G401.6 (cell line): ENCODE results near the gene C4orf17.

Source experiments
- FAIRE-seq: peaks from 2 replicates; lab custom pipeline; 2012; peaks lifted over from hg19 to GRCh38; lab: Jason Lieb, UNC

Gene C4orf17

DNA sequence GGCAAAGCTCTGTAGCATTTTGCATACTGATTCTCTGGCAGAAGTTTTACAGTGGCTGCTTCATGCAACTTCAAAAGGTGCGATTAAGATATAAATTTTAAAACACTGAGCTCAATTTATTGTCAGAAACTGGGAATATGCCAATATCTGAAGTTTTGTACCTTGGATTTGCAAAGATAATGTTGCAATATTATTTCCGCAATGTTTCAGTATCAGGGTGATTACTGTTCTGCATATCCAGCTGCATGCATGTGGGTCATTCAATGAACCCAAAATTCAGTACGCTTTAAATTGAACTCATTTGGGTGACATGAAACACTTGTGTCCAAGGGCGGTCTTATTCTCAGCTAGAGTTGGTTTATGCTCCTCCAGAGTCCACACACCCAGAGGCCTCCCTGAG is 26.9 kb downstream of the C4orf17 start:
- no peak for FAIRE-seq

DNA sequence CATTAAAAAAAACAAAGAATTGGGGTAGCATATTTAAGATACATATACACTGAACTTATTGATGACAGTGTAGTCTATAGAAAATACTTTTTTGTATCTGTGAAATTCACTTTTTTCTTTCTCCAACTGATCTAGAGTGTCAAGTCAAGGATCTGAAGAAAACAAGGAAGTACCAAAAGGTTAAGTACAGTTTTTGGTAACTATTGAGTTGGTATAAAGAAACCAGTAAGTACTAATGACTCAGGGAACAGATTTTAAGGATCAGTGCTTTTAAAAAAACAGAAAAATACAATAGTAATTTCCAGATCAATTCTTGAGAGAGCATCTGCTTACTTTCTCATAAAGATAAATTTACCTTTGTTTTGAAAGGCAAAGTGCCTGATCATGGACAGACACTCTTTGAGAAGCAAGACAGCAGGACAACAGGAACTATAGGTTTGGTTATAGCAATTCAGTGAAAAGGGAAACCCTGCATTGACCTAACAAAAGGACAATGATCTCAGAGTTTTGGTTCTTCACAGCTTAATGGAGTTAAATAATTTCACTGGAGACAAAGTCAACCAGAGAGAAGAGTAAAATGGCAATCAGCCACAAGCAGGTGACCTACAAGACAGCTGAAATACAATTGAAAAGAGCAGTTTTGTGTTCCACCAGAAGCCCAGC is 29.6 kb downstream of the C4orf17 start:
- no peak for FAIRE-seq

DNA sequence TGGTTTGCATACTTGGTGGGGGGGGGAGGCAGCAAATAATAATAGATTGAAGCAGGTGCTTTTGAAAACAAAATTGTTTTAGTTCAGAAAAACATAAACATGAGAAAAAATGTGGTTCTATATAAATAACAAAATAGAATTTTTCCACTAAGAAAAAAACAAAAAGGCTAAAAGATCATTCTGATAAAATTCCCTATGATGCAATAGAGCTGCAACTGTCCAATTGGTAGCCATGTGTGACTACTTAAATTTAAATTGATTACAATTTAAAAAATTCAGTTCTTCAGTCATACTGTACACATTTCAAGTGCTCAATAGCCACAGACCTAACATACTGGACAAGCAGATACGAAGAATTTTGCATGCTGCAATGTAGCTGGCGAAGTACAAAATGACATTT is 42.1 kb downstream of the C4orf17 start:
- FAIRE-seq: no peak

DNA sequence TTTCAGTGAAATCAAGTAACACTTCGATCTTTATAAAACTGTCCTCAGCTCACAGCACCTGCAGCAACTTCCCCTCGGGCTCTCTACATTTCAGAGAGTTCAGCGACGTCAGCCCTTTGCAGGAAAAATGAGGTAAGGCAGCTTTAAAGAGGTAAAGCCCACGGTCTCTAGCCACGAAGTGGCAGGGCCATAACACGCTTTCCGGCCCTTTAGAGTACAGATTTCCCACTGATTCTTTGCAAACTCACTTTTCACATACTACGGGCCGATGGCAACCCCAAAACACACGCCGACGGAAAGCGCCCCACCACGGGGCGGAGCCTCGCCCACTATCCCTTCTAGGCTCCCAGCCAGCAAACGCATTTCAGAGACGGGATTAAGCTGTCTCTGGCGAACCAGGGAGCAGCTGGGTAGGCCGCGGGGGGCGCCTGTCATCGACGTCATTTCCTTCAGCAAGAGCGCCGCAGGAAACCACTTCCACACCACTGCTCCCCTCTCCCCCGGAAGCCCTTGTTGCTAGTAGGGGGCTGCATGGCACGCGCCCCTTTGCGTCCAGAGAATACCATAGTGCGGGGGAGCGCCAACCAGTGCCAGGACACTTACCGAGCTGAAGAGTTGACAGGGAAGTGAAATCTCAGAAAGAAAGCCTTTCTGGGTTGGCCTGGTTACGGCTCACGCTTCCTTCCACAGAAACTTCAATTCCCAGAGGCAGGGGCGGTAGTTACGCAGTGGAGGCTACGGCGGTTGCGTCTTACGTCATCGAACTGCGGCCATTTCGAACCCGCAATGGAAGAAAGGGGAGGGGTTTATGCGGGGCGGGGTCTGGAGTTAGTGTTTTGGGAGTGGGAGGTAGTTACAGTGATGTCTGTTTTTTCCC is 52.7 kb downstream of the C4orf17 start, which contains the start of gene TRMT10A:
Gene TRMT10A (minus strand): TSS at position 730 of the 877 bp plus-strand sequence. CDS start 4,701 bp downstream, outside the sequence.
- peak; percentile 98 for FAIRE-seq

DNA sequence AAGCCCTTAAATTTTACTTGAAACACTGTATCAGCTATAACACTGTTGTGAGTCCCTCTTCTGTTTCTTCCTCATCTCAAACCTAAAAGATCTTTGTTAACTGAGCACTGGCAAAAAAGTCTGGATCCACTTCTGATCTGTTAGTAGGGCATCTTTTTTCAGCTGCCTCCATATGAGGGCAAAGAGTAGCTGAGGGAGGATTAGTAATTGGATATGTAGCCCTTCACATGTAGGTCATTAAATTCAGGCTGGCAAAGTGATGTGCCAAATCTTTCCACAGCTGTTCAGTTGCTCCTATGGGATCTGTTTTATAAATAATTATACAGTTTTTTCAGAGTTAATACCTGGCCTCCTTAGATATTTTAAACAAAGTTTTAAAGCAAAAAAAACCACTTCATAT is 54.1 kb downstream of the C4orf17 start:
- no peak for FAIRE-seq

DNA sequence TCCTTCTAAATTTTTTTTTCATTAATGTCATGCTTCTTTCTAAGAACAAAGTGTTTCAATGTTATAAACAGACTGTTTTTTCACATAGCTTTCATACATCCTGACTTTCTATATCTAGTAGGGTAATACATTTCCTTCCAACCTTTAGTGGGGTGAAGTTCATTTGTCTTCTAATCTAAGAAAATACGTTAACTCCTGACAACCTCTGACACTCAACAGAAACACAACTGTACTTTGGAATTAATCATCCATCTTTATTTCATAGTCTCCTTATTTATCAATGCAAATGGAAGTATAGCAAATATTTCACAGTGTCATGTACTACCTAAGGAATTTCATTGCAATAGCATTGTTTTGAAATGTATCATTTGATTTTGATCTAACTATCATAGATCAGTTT is 61.1 kb downstream of the C4orf17 start:
- no peak for FAIRE-seq

DNA sequence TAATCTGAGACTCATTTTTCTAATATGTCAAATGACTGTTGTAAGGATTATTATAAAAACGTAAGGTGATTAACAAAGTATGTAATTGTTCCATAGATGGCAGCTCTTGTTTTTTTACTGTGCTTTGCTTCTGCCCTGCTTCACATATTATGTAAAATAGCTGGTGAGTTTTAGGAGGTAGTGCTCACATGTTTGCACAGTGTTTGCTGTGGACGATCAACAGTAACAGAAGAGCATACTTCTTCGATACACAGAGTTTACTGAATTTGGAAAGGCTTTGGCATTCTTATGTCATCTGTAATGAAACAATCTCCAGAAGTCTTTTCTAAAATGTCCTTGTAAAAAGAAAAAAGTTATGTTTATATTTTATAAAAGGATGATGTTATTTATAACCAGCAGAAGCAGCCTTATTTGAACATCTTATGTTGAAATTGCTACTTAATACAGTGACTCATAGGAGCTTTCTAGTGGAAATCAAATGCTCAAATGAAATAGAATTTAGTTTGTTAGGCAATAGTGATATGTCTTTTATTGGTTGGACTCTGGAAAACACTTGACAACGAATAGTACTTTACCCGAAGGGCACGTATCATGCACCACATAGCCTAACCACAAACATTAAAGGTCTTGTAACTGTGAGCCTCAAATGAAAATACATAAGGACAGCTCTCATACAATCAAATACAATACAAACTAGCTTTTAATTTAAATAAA is 61.9 kb downstream of the C4orf17 start:
- FAIRE-seq: no peak

DNA sequence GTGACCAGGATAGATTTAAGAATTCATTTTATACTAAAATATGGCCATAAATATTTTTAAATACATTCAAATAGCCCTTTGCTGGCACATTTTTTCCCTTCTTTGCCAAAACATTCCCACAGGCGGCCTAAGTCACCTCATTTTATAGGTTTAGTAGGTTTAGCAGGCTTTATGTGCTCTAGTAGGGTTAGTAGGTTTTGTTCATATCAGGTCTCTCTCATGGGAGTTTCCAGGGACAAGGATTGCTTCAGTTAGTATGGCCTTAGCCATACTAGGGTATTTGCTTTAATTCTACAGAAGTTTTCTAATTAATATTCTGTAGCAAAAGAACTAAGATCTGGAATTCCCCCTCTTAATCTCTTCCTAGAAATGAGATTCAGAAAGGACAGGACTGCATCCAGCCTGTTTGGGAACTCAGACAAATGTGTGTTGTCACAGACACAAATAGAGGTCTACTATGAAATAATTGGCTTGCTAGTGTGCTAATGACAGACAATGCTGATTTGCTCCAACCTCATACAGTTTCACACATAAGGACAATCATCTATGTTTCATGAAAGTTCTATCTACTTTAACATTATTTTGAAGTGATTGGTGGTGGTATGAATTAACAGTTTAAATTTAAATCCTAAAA is 63.0 kb downstream of the C4orf17 start:
- FAIRE-seq: no peak

DNA sequence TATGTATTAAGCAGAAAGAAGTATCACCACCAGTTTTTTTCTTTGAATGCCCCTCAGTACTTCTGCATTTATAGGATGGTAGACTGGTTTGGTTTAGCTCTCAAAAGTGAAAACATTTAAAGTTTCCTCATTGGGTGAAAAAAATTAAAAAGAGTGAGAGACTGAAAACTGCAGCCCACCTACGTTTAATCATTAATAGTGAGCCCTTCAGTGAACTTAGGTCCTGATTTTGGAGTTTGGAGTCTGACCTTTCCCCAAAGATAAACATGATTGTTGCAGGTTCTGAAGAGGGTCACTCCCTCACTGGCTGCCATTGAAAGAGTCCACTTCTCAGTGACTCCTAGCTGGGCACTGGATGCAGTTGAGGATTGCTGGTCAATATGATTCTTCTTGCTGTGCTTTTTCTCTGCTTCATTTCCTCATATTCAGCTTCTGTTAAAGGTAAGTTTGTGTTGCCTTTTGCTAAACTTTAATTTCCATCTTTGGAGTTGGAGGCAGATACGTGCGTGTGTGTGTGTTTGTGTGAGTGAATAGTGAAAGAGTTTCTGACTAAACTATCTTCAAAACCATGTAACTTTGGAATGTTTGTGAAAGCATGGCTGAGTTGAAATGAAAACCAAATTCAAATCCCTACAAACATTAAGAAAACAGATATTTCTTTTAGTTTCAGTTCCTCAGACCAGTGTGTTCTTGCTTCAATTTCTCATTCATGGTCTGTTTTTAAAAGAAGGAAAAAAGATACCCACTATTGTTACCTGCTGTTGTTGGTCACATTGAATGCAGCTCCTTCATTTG is 63.9 kb downstream of the C4orf17 start, which contains the start of gene MTTP:
Gene MTTP (plus strand): TSS at position 295 of the 795 bp plus-strand sequence. CDS start 86 bp downstream, at position 381.
- FAIRE-seq: no peak

DNA sequence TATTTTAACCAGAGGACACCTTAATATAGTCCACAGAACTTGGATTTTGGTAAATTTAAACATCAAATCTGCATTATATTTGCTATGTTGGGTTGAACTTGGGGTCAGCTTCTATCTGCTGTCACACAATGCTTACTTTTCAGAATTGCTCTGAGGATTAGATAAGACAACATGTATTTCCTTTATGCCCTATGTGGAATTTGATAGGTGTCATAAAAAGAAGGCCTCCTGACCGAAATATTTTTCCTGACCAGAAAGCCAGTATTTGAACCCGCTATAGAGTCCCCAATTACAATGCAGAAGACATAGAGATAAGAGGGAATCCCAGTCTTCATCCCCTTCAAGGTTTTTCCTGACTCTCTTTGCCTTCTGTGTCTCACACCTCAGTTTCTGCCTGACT is 67.9 kb downstream of the C4orf17 start:
- no peak for FAIRE-seq

DNA sequence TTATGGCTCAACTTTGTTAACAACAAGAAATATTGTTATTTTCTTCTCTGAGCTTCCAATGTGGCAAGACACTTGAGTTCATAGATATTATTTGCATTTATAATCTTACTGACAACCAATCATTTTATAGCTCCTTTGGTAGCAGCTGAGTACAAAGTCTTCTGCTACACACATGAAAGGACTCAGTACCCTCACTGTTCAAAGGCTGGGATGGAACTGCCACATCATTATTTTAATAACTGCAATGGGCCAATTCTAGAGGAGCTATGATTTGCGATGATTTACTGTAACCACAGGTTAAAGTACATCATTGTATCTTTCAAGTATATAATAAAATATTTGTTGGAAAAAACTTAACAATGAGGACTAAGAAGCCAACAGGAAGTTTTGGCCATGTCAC is 74.7 kb downstream of the C4orf17 start:
- no peak for FAIRE-seq

DNA sequence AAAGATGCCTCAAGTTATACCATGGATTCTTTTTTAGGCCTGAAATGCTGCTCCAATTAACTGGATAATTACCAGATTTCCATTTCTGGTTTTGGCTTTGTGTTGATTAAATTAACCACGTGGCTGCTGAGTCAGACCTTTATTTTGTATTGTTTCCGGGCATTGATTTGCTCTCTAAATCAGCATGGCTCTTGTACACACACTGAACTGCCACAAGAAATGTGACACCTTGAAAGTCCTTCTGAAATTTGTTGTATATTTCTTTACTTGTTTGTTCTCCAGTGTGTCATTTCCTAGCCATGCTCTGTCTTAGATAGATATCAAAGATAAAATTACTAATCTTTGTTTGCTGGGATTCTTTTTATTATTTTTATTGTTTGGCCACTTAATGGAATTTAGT is 75.5 kb downstream of the C4orf17 start:
- no peak for FAIRE-seq

DNA sequence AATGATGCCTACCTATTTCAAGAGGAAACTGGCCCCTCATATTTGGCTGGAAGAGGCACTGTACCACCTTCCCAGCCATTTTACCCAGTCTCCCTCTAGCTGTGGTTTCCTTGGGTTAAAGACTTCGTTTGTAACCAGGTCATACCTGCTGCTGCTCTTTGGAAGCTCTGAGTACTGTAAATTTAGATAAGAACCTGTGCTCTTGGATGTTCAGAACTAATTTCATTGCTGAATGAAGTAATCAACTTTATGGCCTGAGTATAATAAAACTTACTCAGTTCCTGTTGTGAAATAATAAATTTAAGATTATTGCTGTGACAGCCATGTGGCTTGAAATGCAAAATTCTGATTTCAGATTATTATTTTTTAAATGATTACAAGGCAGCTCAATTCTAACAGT is 76.0 kb downstream of the C4orf17 start:
- FAIRE-seq: no peak

DNA sequence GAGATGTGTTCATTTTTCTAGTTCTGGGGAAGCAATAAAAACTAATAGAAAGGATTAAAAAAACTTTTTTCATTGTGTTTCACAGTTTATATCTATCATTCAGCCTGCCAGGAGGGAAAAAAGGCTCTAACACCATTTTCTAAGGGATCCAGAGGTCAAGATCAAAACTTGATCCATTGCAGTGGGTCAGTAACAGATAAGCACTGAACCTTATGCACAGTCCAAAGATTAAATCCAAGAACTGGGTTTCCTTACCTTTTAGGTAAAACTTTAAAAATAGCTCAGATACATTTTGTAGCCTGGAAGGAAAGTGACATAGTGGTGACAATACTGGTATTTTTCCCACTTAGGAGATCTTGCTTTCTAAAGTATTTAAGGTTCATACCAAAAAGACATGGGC is 76.5 kb downstream of the C4orf17 start:
- no peak for FAIRE-seq

DNA sequence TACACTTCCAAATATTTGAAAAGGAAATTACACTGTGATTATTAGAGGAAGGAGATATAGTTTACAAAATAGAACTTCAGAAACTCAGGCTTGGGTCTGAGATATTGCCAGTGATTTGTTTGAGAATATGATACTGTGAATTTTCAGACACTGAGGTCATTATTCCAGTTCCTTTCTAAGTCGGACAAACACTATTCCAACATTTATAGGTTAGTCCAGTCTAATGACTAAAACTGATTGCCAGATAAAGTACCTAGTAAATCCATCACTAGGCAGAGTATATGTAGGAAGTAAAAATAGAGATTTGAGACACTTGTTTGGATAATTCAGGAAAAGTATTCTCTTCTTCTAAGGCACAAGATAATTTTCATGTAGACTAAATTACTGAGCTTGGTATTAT is 77.0 kb downstream of the C4orf17 start:
- no peak for FAIRE-seq

DNA sequence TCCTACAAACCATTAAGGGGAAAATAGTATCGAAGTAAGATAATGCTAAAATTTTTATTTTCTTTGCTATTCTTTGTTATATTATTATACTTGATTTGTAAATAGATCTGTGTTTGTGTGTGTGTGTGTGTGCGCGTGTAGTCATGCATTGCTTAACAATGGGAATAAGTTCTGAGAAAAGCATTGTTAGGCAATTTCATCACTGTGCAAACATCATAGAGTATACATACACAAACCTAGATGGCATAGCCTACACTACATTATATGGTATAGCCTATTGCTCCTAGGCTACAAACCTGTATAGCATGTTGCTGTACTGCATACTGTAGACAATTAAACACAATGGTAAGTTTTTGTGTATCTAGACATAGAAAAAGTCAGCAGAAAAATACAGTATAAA is 80.9 kb downstream of the C4orf17 start:
- no peak for FAIRE-seq
